Measurements from ENCODE around the gene STAT5B. TPM values are rescaled to one million over a fixed set of nuclear protein-coding genes. Genes with fewer than 3 reads are reported as not detected.

The STAT5B gene
- polyA plus RNA-seq, 1 donor = 57.7 TPM

DNA sequence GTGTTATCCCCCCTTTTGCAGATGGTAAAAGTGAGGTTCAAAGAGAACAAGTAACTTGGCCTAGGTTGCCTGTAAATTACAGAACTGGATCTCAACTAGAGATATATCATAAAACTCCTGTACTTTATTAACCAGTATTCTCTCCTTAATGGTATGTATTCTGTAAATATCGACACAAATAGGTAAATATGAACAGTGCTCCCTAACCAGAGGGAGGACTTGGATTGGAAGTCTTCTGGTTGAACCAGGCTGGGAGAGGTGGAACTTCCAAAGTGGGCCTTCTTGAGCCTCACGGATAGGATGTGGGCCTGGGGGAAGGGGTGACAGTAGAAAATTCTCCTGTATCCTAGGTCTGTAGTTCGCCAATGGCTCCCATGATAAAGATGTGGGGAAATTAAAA is 19.8 kb upstream of the STAT5B start:
- no peak for DNase-seq
- peaks cover 17% of the 10 kb centered on the region for H3K36me3 ChIP-seq (ENCODE audit: control insufficient read depth, insufficient read depth, low read length)
- no peak overlapping the region for H3K27ac ChIP-seq (ENCODE audit: low read length)
- no peaks in the 10 kb centered on the region for H3K9me3 ChIP-seq (ENCODE audit: control insufficient read depth, low read depth, low read length)
- no CpG with 5 or more reads among the region's 3 CpGs for WGBS (ENCODE audit: insufficient coverage, low lambda C conversion rate)
- no peaks in the 10 kb centered on the region for H3K27me3 ChIP-seq (ENCODE audit: control insufficient read depth, insufficient read depth, low read length)
- no peak overlapping the region for H3K4me3 ChIP-seq (ENCODE audit: low read length)
- no peaks in the 10 kb centered on the region for H3K4me1 ChIP-seq (ENCODE audit: control insufficient read depth, insufficient read depth, low read length)

GRCh38 chr17:42294469-42295398 is 18.5 kb upstream of the STAT5B start:
- no peaks in the 10 kb centered on the region for H3K9me3 ChIP-seq (ENCODE audit: control insufficient read depth, low read depth, low read length)
- H3K4me1 ChIP-seq (ENCODE audit: control insufficient read depth, insufficient read depth, low read length) = no peaks in the 10 kb centered on the region
- peaks cover 14% of the 10 kb centered on the region for H3K36me3 ChIP-seq (ENCODE audit: control insufficient read depth, insufficient read depth, low read length)
- no peak overlapping the region for H3K4me3 ChIP-seq (ENCODE audit: low read length)
- WGBS (ENCODE audit: insufficient coverage, low lambda C conversion rate) = no CpG with 5 or more reads among the region's 12 CpGs
- H3K27me3 ChIP-seq (ENCODE audit: control insufficient read depth, insufficient read depth, low read length) = no peaks in the 10 kb centered on the region
- H3K27ac ChIP-seq (ENCODE audit: low read length) = no peak overlapping the region
- DNase-seq = no peak

GRCh38 chr17:42291129-42291528 is 14.9 kb upstream of the STAT5B start:
- Histone ChIP-seq H3K27ac (ENCODE audit: low read length) (no peak overlapping the region), H3K36me3 (ENCODE audit: control insufficient read depth, insufficient read depth, low read length) (peaks cover 14% of the 10 kb centered on the region), H3K9me3 (ENCODE audit: control insufficient read depth, low read depth, low read length) (peaks cover 2% of the 10 kb centered on the region), H3K27me3 (ENCODE audit: control insufficient read depth, insufficient read depth, low read length) (no peaks in the 10 kb centered on the region), H3K4me3 (ENCODE audit: low read length) (no peak overlapping the region), H3K4me1 (ENCODE audit: control insufficient read depth, insufficient read depth, low read length) (peaks cover 17% of the 10 kb centered on the region)
- DNase-seq = no peak
- no CpG with 5 or more reads among the region's 11 CpGs for WGBS (ENCODE audit: insufficient coverage, low lambda C conversion rate)

DNA sequence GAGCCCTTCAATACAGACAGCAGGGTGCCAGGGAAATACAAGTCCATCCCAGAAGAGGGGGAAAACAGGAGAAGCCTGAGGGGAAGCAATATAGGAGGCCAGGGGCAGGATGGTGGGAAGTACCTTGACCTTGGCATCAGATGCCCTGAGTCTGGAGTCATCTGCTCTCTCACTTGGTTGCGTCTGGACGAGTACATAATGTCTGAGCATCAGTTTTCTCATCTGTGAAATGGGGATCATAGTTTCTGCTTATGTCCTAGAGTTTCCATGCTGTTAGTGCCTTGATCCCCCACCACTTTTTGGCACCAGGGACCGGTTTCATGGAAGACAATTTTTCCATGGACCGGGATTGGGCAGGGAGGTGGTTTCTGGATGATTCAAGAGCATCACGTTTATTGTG is 14.4 kb upstream of the STAT5B start:
- H3K27ac ChIP-seq (ENCODE audit: low read length) = no peak overlapping the region
- WGBS (ENCODE audit: insufficient coverage, low lambda C conversion rate) = no CpG with 5 or more reads among the region's 5 CpGs
- no peak for DNase-seq

GRCh38 chr17:42289611-42290181 is 13.5 kb upstream of the STAT5B start:
- no CpG with 5 or more reads among the region's 9 CpGs for WGBS (ENCODE audit: insufficient coverage, low lambda C conversion rate)
- H3K27me3 ChIP-seq (ENCODE audit: control insufficient read depth, insufficient read depth, low read length) = no peaks in the 10 kb centered on the region
- peaks cover 2% of the 10 kb centered on the region for H3K9me3 ChIP-seq (ENCODE audit: control insufficient read depth, low read depth, low read length)
- H3K27ac ChIP-seq (ENCODE audit: low read length) = no peak overlapping the region
- H3K4me3 ChIP-seq (ENCODE audit: low read length) = peak overlapping the region; percentile 44
- H3K4me1 ChIP-seq (ENCODE audit: control insufficient read depth, insufficient read depth, low read length) = peaks cover 17% of the 10 kb centered on the region
- peaks cover 5% of the 10 kb centered on the region for H3K36me3 ChIP-seq (ENCODE audit: control insufficient read depth, insufficient read depth, low read length)
- no peak for DNase-seq

More for the DNA sequence above, 14.4 kb upstream of the STAT5B start:
- Histone ChIP-seq H3K4me3 (ENCODE audit: low read length) (no peak overlapping the region), H3K27me3 (ENCODE audit: control insufficient read depth, insufficient read depth, low read length) (no peaks in the 10 kb centered on the region), H3K4me1 (ENCODE audit: control insufficient read depth, insufficient read depth, low read length) (peaks cover 17% of the 10 kb centered on the region), H3K9me3 (ENCODE audit: control insufficient read depth, low read depth, low read length) (peaks cover 2% of the 10 kb centered on the region), H3K36me3 (ENCODE audit: control insufficient read depth, insufficient read depth, low read length) (peaks cover 12% of the 10 kb centered on the region)

DNA sequence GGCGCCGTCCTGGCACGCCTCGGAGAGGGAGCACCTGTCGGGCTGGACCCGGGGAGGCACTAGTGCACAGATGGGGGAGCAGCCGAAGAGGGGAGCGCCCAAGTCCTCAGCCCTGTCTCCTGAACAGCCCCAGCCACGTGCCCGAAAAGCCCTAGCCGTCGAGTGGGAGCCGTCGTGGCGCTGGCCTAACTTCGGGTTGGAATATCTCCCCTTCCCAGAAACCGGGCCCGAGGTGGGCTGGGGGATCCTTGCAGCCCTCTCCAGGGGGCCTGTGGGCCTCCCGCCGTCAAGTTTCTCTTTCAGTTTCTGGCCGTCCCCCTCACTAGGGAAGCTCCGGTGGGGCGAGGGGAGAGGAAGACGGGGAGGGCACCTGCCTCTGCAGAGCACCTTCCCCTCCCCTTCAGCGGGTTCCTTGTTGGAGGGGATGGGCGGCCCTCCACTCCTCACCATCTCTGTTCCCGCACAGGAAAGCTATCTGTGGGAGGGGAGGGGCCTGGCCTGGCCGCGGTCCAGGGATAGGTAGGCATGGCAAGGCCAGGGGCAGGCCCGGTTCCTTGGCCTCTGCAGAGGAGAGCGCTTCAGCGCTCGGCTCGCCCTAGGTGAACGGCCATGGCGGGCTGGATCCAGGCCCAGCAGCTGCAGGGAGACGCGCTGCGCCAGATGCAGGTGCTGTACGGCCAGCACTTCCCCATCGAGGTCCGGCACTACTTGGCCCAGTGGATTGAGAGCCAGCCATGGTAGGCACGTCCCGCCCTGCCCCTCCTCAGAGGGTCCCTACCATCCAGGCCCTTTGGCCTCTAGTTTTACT is 12.8 kb upstream of the STAT5B start:
- peaks cover 17% of the 10 kb centered on the region for H3K4me1 ChIP-seq (ENCODE audit: control insufficient read depth, insufficient read depth, low read length)
- H3K36me3 ChIP-seq (ENCODE audit: control insufficient read depth, insufficient read depth, low read length) = peaks cover 3% of the 10 kb centered on the region
- no CpG with 5 or more reads among the region's 44 CpGs for WGBS (ENCODE audit: insufficient coverage, low lambda C conversion rate)
- peak overlapping the region; percentile 44 for H3K4me3 ChIP-seq (ENCODE audit: low read length)
- no peak overlapping the region for H3K27ac ChIP-seq (ENCODE audit: low read length)
- peaks cover 2% of the 10 kb centered on the region for H3K9me3 ChIP-seq (ENCODE audit: control insufficient read depth, low read depth, low read length)
- no peak for DNase-seq
- H3K27me3 ChIP-seq (ENCODE audit: control insufficient read depth, insufficient read depth, low read length) = no peaks in the 10 kb centered on the region

DNA sequence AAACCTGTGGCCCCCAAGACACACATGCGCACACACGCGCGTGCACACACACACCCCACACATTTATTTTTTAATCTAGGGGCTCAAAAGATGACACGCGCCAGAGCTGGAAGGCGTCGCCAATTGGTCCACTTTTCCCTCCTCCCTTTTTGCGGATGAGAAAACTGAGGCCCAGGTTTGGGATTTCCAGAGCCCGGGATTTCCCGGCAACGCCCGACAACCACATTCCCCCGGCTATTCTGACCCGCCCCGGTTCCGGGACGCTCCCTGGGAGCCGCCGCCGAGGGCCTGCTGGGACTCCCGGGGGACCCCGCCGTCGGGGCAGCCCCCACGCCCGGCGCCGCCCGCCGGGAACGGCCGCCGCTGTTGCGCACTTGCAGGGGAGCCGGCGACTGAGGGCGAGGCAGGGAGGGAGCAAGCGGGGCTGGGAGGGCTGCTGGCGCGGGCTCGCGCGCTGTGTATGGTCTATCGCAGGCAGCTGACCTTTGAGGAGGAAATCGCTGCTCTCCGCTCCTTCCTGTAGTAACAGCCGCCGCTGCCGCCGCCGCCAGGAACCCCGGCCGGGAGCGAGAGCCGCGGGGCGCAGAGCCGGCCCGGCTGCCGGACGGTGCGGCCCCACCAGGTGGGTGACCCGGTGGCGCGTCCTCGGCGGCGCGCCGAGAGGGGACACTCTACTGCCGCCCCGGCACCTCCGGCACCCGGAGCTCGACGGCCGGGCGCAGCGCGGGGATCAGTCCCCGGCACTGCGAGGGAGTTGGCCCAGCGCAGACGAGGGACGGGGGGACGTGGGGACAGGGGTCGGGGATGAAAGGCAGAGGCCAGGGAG is 12.0 kb upstream of the STAT5B start, which contains the start of gene STAT5A:
Gene STAT5A, plus strand, starts transcription at position 522 of the 826 bp plus-strand sequence. CDS start 914 bp downstream, outside the sequence.
- no CpG with 5 or more reads among the region's 88 CpGs for WGBS (ENCODE audit: insufficient coverage, low lambda C conversion rate)
- peak within 1 kb of the TSS; percentile 44 for H3K4me3 ChIP-seq (ENCODE audit: low read length)
- peak; percentile 85 to 91 for DNase-seq
- H3K36me3 ChIP-seq (ENCODE audit: control insufficient read depth, insufficient read depth, low read length) = peaks cover 3% of the 10 kb centered on the region
- H3K9me3 ChIP-seq (ENCODE audit: control insufficient read depth, low read depth, low read length) = peaks cover 2% of the 10 kb centered on the region
- peaks cover 17% of the 10 kb centered on the region for H3K4me1 ChIP-seq (ENCODE audit: control insufficient read depth, insufficient read depth, low read length)
- no peak within 1 kb of the TSS for H3K27ac ChIP-seq (ENCODE audit: low read length)
- no peaks in the 10 kb centered on the region for H3K27me3 ChIP-seq (ENCODE audit: control insufficient read depth, insufficient read depth, low read length)

DNA sequence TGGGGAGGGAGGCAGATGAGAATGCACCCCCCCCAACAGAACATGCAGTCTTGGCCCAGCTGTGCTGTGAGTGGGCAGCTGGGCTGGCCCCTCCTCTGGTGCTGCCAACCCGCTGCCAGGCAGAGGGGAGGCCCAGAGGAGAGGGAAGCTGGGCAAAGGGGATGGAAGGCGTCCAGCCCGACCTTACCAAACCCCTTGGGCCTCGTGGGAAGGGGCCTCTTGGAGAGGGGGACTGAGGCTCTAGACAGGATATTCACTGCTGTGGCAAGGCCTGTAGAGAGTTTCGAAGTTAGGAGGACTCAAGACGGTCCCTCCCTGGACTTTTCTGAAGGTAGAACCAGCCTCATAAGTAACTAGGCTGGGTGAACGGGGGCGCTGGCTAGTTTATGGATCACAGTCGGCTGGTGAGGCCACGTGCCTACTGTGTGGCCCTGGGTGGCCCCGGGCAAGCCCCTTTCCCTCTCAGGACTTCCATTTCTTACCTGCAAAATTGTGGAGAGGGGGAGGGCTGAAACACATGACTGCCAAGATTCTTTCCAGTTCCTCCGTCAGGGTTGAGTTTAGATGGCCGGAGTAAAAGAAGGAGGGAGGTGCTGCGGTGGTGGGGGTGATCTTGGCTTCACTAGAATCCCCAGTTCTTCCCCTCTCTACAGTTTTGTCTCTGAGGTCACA is 11.2 kb upstream of the STAT5B start:
- no peaks in the 10 kb centered on the region for H3K27me3 ChIP-seq (ENCODE audit: control insufficient read depth, insufficient read depth, low read length)
- H3K9me3 ChIP-seq (ENCODE audit: control insufficient read depth, low read depth, low read length) = peaks cover 2% of the 10 kb centered on the region
- H3K36me3 ChIP-seq (ENCODE audit: control insufficient read depth, insufficient read depth, low read length) = peaks cover 3% of the 10 kb centered on the region
- H3K4me1 ChIP-seq (ENCODE audit: control insufficient read depth, insufficient read depth, low read length) = peaks cover 17% of the 10 kb centered on the region
- WGBS (ENCODE audit: insufficient coverage, low lambda C conversion rate) = no CpG with 5 or more reads among the region's 14 CpGs
- no peak for DNase-seq
- peak overlapping the region; percentile 44 for H3K4me3 ChIP-seq (ENCODE audit: low read length)
- no peak overlapping the region for H3K27ac ChIP-seq (ENCODE audit: low read length)

DNA sequence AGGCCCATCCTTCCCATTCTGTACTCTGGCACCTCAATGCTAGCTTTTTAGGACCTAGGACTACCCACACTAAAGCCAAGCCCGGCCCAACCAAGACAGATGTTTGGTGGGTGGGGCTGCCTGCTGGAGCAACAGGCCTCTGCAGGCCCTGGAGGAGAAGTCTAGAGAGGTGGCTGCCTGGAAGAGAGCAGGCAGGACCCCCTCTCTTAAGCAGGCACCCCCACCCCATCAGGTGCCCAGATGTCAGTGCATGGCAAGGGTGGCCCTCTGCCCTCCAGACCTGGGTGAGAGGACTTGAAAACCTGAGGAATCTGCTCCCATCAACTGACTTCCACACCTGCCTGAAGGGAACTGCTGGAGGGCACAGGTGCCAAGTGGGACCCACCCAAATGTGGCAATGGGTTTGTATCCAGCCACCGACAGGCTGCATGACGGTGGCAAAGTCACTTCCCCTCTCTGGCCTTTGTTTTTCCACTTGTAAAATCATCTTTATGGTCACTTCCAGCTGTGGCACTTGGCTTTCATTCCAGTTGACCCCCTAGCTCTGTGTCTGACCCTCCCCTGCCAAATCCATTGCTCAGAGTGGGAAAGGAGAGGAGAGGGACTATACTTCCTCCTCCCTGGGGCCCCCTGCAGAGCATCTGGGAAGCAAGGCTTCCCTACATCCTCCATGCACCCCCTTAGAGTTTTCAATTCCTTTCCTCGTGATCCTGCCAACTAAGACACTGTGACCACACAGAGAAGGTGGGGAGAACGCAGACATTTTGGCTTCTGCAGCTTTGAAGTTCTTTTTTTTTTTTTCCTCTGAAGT is 10.4 kb upstream of the STAT5B start:
- Histone ChIP-seq H3K27ac (ENCODE audit: low read length) (no peak overlapping the region), H3K4me1 (ENCODE audit: control insufficient read depth, insufficient read depth, low read length) (peaks cover 17% of the 10 kb centered on the region), H3K9me3 (ENCODE audit: control insufficient read depth, low read depth, low read length) (peaks cover 2% of the 10 kb centered on the region), H3K4me3 (ENCODE audit: low read length) (no peak overlapping the region), H3K27me3 (ENCODE audit: control insufficient read depth, insufficient read depth, low read length) (no peaks in the 10 kb centered on the region), H3K36me3 (ENCODE audit: control insufficient read depth, insufficient read depth, low read length) (no peaks in the 10 kb centered on the region)
- DNase-seq = no peak
- WGBS (ENCODE audit: insufficient coverage, low lambda C conversion rate) = no CpG with 5 or more reads among the region's 5 CpGs

Measured in large intestine (tissue), 3 donors.